ENCODE data around the gene SAMD7. TPM values are rescaled to one million over a fixed set of nuclear protein-coding genes. Genes with fewer than 3 reads are reported as not detected.

The SAMD7 gene
- total RNA-seq, 2 experiments from 2014 or later, result not detected

DNA sequence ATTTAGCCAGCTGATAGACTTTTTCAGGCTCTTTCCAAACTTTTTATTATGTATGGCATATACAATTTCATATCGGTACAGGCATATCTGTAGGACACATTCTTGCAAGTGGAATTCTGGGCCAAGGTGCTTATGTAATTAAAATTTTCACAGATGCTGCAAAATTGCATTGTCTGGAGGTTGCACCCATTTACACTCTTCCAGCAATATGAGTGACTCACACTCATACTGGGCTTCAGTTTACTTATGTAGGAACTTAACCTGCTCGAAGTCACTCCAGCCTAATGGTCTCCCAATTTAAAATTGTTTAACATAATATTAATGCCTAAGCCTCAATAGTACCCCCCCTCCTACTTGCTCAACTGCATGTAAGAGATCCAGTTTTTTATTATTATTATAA, 44.0 kb downstream of the SAMD7 start:
- Mint-ChIP-seq H3K4me3 (no peak overlapping the region), H3K27ac (no peak overlapping the region), H3K4me1 (no peaks in the 10 kb centered on the region), H3K36me3 (ENCODE audit: low read depth) (no peaks in the 10 kb centered on the region), H3K27me3 (peaks cover 2% of the 10 kb centered on the region), H3K9me3 (no peaks in the 10 kb centered on the region)
- POLR2A ChIA-PET, result interaction anchor here (0.7 kb wide), 1 partner anchor 98 kb away, joined by 3 read pairs; no protein-coding TSS in a partner anchor
- no peak for DNase-seq
- CTCF ChIA-PET, result no interaction called here

DNA sequence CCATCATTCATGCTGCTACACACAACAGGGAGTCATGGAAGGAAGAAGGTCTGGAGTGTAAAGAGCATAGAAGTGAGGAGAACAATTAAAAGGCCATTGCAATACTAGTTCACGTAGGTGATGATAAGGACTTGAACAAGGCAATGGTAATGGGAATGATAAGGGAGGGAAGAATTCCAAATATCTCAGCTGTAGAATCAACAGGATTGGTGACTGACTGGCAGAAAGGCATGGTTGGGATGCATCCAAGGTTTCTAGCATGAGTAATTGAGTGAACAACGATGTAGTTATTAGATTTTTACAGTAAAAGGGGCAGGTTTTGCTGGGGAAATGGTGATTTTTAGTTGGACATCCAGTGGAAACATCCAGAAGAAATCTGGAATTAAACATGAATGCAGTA, 52.8 kb downstream of the SAMD7 start:
- no peak for DNase-seq
- Mint-ChIP-seq H3K9me3 (no peaks in the 10 kb centered on the region), H3K27ac (no peak overlapping the region), H3K36me3 (ENCODE audit: low read depth) (peaks cover 2% of the 10 kb centered on the region), H3K27me3 (peaks cover 2% of the 10 kb centered on the region), H3K4me3 (no peak overlapping the region), H3K4me1 (peaks cover 32% of the 10 kb centered on the region)
- ChIA-PET POLR2A (no interaction called here), CTCF (no interaction called here)

DNA sequence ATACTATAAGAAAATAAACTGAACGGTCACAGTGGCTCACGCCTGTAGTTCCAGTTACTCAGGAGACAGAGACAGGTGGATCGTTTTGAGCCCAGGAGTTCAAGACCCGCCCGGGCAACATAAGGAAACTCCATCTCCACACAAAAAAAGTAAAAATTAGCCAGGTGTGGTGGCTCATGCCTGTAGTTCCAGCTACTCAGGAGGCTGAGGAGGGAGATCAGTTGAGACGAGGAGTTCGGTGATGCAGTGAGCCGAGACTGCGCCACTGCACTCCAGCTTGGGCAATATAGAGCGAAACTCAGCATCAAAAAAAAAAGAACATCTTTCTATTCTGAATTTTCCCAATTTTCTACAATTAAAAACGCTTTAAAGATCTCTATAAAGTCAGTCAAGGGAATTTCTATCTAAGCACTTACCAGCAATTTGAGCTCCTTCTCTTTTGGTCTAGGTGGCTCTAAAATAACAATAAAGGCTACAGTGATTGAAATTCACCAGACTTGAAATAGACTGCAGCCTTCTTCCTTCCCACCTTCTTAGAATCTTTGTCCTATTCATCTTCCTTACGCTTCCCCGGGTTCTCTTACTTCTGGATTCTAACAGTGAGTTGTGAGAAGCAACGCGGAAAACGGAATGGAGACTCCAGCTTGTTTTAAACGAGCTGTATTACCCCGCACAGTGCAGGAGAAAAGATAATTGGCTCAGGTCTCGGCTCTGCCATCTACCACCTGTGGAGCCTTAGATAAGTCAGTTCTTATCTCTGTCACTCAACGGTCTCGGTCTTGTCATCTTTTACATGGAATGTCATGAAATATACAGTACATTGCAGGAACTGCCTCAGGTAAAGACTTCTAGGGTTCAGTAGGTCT, 54.4 kb downstream of the SAMD7 start:
- peak overlapping the region; percentile 92 for H3K27ac Mint-ChIP-seq
- peaks cover 40% of the 10 kb centered on the region for H3K4me1 Mint-ChIP-seq
- H3K27me3 Mint-ChIP-seq, result peaks cover 2% of the 10 kb centered on the region
- ChIA-PET POLR2A (interaction anchor here (0.7 to 2.9 kb wide), 10 partner anchors 9 to 202 kb away, joined by 3 to 36 read pairs (median 4); partner anchors contain the start of genes LRRC34, LRRIQ4, MYNN and TERC), CTCF (interaction anchor here (0.5 to 3.7 kb wide), 9 partner anchors 12 to 214 kb away, joined by 3 to 16 read pairs (median 4); partner anchors contain the start of genes LRRC34 and LRRIQ4)
- peak overlapping the region; percentile 85 for H3K4me3 Mint-ChIP-seq
- H3K9me3 Mint-ChIP-seq, result no peaks in the 10 kb centered on the region
- peaks cover 8% of the 10 kb centered on the region for H3K36me3 Mint-ChIP-seq (ENCODE audit: low read depth)
- no peak for DNase-seq

DNA sequence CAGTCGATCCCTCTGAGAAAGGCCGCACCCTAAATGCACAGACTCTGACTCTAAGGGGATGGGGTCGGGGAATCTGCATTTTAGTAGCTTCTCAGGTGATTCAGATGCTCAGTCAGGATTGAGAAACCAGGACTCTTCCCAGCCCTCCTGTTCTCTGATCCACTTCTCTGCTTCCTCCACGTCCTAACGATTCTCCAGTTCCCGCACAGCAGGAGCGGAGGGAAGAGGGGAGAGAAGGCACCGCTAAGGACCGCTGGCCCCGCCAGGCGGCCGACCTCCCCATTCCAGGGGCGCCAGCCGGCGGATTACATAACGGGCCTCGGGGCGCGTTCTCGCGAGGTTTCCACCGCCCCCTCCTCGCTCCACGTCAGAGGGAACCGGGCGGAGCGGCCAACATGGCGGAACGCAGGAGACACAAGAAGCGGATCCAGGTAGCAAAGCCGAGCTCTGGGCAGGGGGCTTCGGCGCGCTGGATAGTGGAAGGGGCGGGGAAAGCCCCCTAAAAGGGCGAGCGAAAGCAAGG, 55.1 kb downstream of the SAMD7 start, which contains the start of gene SEC62:
TSS of gene SEC62 (plus strand) at position 380 of the 523 bp plus-strand sequence. CDS start at position 396, 16 bp downstream.
- Mint-ChIP-seq H3K36me3 (ENCODE audit: low read depth) (peaks cover 8% of the 10 kb centered on the region), H3K27ac (peak within 1 kb of the TSS; percentile 92), H3K4me3 (peak within 1 kb of the TSS; percentile 85), H3K27me3 (no peaks in the 10 kb centered on the region), H3K4me1 (peaks cover 40% of the 10 kb centered on the region), H3K9me3 (no peaks in the 10 kb centered on the region)
- peak; percentile 92 for DNase-seq
- ChIA-PET POLR2A (interaction anchor here (0.7 to 2.9 kb wide), 17 partner anchors 10 to 390 kb away, joined by 3 to 36 read pairs (median 5); partner anchors contain the start of genes ACTRT3, LRRC34, LRRIQ4 and MYNN), CTCF (interaction anchor here (0.5 to 3.7 kb wide), 12 partner anchors 11 to 414 kb away, joined by 3 to 16 read pairs (median 4); partner anchors contain the start of genes LRRC34 and LRRIQ4)

- ChIA-PET CTCF (interaction anchor here (0.6 to 3.7 kb wide), 13 partner anchors 11 to 413 kb away, joined by 3 to 16 read pairs (median 3); partner anchors contain the start of genes LRRC34 and LRRIQ4), POLR2A (interaction anchor here (0.6 to 2.9 kb wide), 25 partner anchors 10 to 1491 kb away, joined by 3 to 36 read pairs (median 4); partner anchors contain the start of genes ACTRT3, LRRC34, LRRIQ4 and MYNN)
- Mint-ChIP-seq H3K9me3 (no peaks in the 10 kb centered on the region), H3K4me1 (peaks cover 44% of the 10 kb centered on the region), H3K36me3 (ENCODE audit: low read depth) (peaks cover 13% of the 10 kb centered on the region), H3K27me3 (no peaks in the 10 kb centered on the region), H3K4me3 (peak overlapping the region; percentile 85), H3K27ac (peak overlapping the region; percentile 92)
- peak; percentile 56 for DNase-seq
Measured at GRCh38 chr3:169966951-169967915, 55.9 kb downstream of the SAMD7 start.

GRCh38 chr3:169968224-169968885, 57.0 kb downstream of the SAMD7 start:
- no peak for DNase-seq
- Mint-ChIP-seq H3K27ac (no peak overlapping the region), H3K4me1 (peaks cover 42% of the 10 kb centered on the region)

GRCh38 chr3:169969174-169970095, 58.1 kb downstream of the SAMD7 start:
- DNase-seq, result no peak
- H3K4me3 Mint-ChIP-seq, result no peak overlapping the region
- no peaks in the 10 kb centered on the region for H3K9me3 Mint-ChIP-seq
- no peaks in the 10 kb centered on the region for H3K27me3 Mint-ChIP-seq
- H3K27ac Mint-ChIP-seq, result no peak overlapping the region
- H3K4me1 Mint-ChIP-seq, result peaks cover 42% of the 10 kb centered on the region
- H3K36me3 Mint-ChIP-seq (ENCODE audit: low read depth), result peaks cover 21% of the 10 kb centered on the region
- ChIA-PET POLR2A (interaction anchor here (2.9 kb wide), 1 partner anchor 8 kb away, joined by 18 read pairs; no protein-coding TSS in a partner anchor), CTCF (no interaction called here)

More at GRCh38 chr3:169968224-169968885, 57.0 kb downstream of the SAMD7 start:
- ChIA-PET CTCF (interaction anchor here (0.7 to 3.7 kb wide), 3 partner anchors 94 to 655 kb away, joined by 3 to 16 read pairs (median 3); no protein-coding TSS in a partner anchor), POLR2A (interaction anchor here (1.5 to 2.9 kb wide), 5 partner anchors 9 to 310 kb away, joined by 6 to 36 read pairs (median 18); partner anchors contain the start of genes MYNN and TERC)
- Mint-ChIP-seq H3K9me3 (no peaks in the 10 kb centered on the region), H3K36me3 (ENCODE audit: low read depth) (peaks cover 17% of the 10 kb centered on the region), H3K27me3 (no peaks in the 10 kb centered on the region), H3K4me3 (peak overlapping the region; percentile 85)

DNA sequence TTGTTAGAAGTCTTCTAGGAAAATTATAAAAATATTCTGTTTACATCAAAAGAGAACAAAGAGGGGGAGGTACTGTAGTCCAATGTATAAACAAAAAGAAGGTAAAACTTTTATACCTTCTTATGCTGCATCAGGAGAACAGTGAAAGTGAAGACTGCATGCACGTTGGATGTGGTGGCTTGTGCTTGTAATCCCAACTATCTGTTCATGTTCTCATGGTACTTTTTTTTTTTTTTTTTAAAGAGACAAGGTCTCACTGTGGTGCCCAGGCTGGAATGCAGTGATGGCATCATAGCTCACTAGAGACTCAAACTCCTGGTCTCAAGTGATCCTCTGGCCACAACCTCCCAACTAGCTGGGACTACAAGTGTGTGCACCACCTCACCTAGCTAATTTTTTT, 59.5 kb downstream of the SAMD7 start:
- no peaks in the 10 kb centered on the region for H3K27me3 Mint-ChIP-seq
- H3K36me3 Mint-ChIP-seq (ENCODE audit: low read depth), result peaks cover 21% of the 10 kb centered on the region
- no peak for DNase-seq
- H3K4me1 Mint-ChIP-seq, result peaks cover 42% of the 10 kb centered on the region
- H3K27ac Mint-ChIP-seq, result no peak overlapping the region
- H3K9me3 Mint-ChIP-seq, result no peaks in the 10 kb centered on the region
- POLR2A ChIA-PET, result no interaction called here
- no peak overlapping the region for H3K4me3 Mint-ChIP-seq
- CTCF ChIA-PET, result no interaction called here

DNA sequence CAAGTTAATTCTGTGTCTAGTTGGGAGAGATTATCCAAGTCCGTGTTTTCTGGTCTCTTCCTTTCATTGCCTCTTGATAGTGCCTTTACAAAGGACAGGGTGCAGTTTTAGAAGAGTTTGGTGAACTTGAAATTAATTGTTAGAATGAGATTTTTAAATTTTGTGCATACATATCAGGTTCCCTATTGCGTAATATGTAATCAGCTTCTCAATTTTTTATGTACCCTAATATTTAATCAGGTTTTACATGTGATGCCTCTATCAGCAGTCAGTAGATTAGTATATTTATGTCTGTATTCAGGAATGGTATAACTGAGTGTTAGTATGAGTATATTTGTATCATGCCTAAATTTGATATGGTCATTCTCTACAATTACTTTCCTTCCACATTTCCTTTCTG, 60.1 kb downstream of the SAMD7 start:
- DNase-seq, result no peak
- POLR2A ChIA-PET, result no interaction called here
- Mint-ChIP-seq H3K27ac (no peak overlapping the region), H3K4me3 (no peak overlapping the region), H3K4me1 (peaks cover 37% of the 10 kb centered on the region), H3K9me3 (no peaks in the 10 kb centered on the region), H3K27me3 (no peaks in the 10 kb centered on the region), H3K36me3 (ENCODE audit: low read depth) (peaks cover 26% of the 10 kb centered on the region)
- CTCF ChIA-PET, result no interaction called here

DNA sequence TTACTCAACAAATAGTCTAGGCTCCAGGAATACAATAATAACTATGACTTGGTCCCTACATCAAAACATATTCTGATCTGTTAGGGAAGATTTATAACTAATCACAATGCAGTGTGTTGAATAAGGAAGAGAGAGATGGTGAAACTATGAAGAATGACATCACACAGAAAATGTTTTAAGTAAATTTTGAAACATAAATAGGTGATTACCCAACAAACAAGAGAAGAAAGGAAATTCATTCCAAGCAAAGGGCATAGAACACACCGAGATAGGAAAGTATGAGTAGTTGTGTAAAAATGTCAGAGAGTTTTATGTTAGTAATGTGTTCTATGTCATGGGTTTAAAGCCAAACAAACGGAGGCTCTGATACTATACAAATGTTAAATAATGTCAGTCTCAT, 68.7 kb downstream of the SAMD7 start:
- ChIA-PET POLR2A (no interaction called here), CTCF (no interaction called here)
- no peak overlapping the region for H3K27ac Mint-ChIP-seq
- no peak for DNase-seq
- peaks cover 3% of the 10 kb centered on the region for H3K4me1 Mint-ChIP-seq
- H3K27me3 Mint-ChIP-seq, result no peaks in the 10 kb centered on the region
- peaks cover 60% of the 10 kb centered on the region for H3K36me3 Mint-ChIP-seq (ENCODE audit: low read depth)
- H3K9me3 Mint-ChIP-seq, result no peaks in the 10 kb centered on the region
- H3K4me3 Mint-ChIP-seq, result no peak overlapping the region

GRCh38 chr3:169984292-169984691, 72.9 kb downstream of the SAMD7 start:
- Mint-ChIP-seq H3K36me3 (ENCODE audit: low read depth) (peaks cover 60% of the 10 kb centered on the region), H3K4me3 (no peak overlapping the region), H3K4me1 (peaks cover 2% of the 10 kb centered on the region), H3K27ac (no peak overlapping the region), H3K9me3 (no peaks in the 10 kb centered on the region), H3K27me3 (no peaks in the 10 kb centered on the region)
- no peak for DNase-seq
- CTCF ChIA-PET, result no interaction called here
- POLR2A ChIA-PET, result no interaction called here

Data from activated CD4-positive, alpha-beta memory T cell treated with anti-CD3 and anti-CD28 coated beads, Interleukin-2, amount 10 ng/mL, durations not matched to agents 7 days and 5 days (primary cell).